Stimulated activated CD4-positive, alpha-beta T cell treated with anti-CD3 and anti-CD28 coated beads, Interleukin-1b, Interleukin-23, amount 100 ng/mL, for 4 hours (primary cell): Measurements from ENCODE around the gene SLC29A2.

Experiments
- DNase-seq, 2 donors: peaks; one replicate each; pipeline ENCODE4 v3.0.0-alpha.2; 2020; ENCODE audit warnings: low read depth in 2 of 2

The SLC29A2 gene, protein sequence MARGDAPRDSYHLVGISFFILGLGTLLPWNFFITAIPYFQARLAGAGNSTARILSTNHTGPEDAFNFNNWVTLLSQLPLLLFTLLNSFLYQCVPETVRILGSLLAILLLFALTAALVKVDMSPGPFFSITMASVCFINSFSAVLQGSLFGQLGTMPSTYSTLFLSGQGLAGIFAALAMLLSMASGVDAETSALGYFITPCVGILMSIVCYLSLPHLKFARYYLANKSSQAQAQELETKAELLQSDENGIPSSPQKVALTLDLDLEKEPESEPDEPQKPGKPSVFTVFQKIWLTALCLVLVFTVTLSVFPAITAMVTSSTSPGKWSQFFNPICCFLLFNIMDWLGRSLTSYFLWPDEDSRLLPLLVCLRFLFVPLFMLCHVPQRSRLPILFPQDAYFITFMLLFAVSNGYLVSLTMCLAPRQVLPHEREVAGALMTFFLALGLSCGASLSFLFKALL

DNA sequence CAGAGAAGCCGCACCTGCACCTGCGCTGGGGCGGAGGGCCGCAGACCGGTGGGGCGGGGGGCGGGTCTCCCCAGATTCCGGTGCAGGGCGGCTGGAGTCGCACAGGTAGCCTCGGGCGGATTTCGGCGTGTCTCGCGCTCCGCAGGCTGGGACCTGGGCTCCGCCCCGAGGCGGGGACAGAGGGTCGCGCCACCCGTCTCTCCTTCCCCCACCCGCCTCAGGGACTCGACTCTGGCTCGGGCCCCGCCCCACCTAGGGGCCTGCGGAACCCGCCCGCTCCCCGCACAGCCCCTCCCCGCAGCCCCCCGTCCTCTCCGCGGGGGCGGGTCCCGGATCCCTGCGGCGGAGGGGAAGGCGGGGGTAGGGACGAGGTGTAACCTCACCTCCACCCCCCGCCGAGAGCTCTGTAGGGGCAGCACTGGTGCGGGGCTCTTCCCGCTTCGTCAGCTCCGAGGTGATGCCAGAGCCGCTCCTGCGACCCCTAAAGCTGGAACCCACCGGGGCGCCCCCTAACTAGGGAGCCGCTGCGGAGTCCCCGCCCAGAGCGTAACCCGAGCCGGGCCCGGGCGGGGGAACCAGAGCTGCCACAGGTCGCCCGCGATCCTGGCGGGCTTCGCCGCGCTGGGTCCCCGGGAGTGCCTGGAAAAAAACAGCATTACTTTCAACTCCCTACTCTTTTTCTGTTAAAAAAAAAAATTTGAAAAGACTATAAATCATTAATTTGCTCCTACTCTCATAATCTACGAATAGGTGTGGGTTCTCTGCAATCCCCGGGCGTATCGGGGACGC, at the start of gene SLC29A2:
Gene SLC29A2, minus strand, starts transcription at position 134 of the 789 bp plus-strand sequence. CDS start 169 bp downstream, outside the sequence.
- DNase-seq: peak; percentile 68 to 77

DNA sequence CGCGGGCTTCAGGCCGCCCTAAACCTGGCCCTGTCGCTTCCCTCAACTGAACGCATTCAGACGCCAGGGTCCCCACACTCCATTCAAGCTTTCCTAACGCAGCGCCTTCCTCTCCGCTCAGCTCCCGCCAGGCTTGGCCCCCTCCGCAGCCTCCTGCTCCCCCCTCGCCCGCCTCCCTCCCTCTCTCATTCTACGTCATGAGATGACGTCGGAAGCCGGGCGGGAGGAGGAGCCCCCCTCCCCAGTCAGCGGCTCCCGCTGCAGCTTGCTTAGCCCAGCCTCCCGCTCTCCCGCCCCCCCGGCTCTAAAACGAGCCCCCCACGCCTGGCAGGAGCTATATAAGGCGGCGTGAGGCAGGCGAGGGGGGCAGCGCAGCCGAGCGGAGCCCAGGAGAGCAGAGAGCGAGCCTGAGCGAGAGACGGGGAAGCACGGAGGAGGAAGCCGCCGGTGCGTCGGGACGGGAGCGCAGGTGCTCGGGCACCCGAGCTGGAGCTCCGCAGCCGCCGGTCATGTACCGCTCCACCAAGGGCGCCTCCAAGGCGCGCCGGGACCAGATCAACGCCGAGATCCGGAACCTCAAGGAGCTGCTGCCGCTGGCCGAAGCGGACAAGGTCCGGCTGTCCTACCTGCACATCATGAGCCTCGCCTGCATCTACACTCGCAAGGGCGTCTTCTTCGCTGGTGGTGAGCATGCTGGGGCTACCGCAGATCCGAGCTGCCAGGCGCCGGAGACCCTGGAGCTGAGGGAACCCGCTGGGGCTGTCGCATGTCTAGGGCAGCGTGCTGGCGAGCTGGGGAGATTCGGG, 49.3 kb upstream of the SLC29A2 start, which contains the start of gene NPAS4:
Gene NPAS4, plus strand, starts transcription at position 365 of the 806 bp plus-strand sequence. Its CDS starts 145 bp downstream, at position 510.
- no peak for DNase-seq

DNA sequence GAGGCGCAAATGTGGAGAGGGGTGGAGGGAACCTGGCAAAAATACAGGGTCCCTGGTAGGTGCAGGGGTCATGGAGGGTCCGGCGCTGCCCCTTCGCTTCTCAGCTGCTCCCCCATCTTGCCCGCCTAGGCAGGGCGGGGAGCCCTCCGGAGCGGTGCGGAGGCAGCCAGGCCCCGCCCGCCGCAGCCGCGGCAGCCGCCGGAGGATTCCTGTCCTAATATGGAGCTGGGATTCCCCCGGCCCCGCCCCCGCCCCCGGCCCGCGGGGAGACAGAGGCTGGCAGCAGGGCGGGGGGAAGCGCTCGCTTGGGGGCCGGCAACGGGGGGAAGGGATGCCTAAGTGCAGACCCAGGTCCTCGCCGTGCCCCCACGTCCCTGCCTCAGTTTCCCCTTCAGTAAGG, 48.3 kb upstream of the SLC29A2 start:
- no peak for DNase-seq

DNA sequence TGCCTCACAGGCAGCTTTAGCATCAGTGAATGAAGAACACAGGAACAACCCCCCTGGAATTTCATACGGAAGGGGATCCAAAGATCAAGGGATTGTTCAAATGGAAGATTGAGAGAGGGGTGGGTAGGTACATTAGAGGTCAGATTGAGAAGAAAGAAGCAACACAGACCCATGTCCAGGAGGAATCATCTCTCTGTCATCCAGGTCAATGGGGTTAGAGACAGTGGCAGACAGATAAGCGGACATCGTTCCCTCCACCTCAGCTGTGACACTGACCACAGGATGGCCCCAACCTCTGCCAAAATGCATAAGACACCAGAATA, 47.4 kb upstream of the SLC29A2 start:
- DNase-seq: no peak

DNA sequence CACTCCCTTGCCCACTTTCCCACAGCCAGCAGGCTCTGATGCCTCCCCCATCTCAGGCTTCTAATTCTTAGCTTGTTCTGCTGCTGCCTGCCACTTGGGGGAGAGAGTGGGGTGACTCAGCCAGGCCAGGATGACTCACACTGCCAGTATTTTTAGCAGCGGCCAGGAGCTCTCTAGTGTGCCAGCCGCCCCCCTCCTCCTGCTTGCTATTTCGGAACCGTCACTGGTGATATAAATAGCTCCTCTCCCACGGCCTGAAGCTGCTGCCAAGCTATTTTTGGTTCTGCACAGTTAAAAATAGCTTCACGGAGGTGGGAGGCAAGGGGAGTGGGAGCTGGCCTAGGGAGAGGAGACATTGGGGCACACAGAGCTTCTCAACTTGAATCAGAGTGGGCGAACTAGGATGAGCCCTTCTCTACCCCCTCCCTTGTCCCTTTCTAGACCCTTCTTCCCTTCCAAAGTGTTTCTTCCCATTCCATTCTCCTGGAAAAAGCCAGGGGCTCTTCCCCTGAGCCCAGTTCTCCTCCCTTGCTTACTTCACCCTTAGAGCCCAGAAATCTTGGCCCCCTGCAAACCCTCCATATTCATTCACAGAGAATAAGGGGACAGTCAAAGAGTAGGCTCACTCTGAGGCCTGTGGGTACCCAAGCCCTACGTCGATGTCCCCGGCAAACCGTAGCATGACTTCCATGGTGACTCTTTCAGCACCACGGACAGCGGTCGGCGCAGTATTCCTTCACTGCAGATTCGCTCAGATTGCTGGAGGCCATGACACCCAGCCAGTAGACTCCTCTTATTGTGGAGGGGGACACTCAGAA, 46.8 kb upstream of the SLC29A2 start:
- peak; percentile 45 to 53 for DNase-seq

DNA sequence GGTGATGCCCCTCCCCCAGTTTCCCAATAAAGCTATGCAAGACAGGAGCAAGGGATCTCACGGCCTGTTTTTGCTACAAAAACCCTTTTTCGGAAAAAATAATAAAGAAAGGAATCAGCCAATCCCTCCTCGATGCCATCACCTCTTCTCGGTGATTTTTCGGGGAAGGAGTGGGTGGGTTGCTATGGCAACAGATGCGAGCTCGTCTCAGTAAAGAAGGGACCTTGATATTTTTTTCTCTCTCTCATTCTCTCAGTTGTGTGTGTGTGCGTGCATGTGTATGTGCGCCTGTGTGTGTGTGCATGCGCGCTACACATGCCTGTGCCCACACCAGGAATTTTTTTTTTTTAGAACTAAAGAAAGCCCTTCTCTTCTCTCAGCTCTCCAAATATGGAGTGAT, 45.4 kb upstream of the SLC29A2 start:
- DNase-seq: peak in 1 of 2 donors; percentile 11

DNA sequence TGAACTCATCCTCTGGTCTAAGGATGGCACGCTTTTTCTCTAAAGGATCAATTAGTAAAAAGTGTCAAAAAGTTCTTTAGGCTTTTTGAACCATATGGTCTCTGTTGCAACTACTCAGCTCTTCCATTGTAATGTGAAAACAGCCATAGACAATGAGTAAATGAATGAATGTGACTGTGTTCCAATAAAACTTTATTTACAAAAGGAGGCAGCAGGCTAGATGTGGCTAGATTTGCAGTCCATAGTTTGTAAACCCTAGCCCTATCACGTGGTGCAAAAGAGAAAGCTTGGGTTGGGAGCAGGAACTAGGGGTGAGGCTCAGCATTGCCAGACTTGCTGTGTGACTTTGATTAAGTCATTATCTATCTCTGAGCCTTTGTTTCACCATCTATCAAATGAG, 43.9 kb upstream of the SLC29A2 start:
- no peak for DNase-seq

DNA sequence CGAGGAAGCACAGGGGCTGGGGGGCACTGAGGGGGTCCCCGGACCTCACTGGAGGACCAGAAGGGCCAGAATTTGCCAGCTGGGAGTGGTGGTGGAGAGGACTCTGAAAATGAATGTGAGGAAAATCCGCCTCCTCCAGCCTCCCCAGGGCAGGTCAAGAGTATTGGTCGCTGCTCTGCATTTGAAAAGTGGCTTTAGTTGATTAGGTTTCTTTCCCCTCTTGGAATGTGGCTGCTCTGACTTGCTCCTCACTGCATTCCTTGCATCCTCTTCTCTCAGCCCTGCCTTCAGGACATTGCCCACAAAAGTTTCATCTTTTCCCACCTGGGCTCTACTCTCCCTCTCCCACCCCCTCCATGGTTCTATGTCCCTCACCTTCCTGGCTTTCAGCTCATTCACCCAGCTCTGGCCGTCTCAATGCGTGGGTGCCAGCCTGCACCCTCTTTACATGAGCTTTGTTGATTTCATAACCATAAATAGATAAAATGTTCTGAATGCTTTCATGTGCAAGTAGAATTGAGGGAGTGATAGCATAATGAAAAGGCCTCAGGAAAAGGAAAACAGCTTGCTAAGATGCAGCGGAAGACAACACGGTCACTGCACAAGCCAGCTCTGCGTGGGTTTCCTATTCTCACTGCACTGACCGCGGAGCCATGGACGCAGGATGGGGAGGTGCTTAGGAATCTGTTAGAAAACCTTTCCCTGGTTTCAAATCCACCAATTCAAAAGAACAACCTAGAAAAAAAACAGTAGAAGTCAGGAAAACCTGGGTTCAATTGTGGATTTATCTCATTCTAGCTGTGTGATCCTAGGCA, 42.8 kb upstream of the SLC29A2 start:
- DNase-seq: no peak

DNA sequence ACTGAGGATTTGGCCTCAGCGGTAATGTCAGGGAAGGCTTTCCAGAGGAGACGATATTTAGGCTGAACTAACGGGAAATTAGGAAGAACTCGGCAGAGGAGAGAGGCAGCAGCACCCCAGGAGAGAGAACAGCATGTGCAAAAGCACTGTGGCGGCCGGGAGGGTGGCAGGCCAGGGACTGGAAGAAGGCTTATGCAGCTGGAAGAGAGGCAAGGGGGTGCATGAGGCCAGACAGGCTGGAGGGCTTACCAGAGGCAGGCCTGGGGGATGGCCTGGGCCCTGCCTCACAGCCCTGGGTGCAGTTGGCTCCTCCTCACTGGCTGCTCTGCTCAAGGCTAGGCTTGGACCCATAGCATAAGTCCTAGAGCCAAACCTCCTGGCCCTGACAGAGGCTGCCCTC, 41.6 kb upstream of the SLC29A2 start:
- no peak for DNase-seq

DNA sequence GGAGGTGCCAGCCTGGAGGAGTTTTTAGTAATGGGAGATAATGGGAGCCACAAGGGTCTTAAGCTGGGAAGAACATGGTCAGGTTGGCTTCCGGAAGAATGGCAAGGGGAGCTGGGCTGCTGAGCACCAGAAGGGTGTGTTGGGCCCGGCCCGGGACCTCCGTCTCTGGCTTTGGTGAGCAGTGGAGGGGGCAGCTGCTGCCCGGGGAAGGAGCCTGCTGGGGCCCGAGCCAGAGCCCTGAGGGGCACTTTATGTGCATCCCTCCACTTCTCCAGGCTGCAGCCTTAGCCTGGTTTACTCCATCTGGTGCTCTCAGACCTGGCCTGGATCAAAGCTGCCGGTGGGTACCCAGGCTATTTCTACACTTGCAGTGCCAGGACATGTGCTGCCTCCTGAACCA, 40.5 kb upstream of the SLC29A2 start:
- no peak for DNase-seq

DNA sequence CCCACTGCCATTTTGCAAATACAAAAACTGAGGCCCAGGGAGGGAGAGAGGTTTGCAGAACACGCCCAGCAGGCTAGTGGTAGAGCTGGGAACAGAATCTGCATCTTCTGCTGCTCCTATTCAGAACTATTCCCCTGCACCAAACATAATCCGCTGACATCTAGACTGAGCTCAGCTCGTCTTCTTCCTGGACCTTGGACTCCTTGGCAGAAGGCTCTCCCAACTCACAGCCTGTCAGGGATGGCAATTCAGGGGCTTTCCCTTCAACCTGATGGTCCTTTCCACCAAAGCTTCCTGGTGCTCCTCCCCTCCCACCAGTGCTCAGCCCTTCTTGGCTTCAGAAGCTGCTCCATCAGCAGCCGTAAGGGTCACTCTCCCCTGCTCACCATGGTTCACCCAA, 39.8 kb upstream of the SLC29A2 start:
- no peak for DNase-seq

DNA sequence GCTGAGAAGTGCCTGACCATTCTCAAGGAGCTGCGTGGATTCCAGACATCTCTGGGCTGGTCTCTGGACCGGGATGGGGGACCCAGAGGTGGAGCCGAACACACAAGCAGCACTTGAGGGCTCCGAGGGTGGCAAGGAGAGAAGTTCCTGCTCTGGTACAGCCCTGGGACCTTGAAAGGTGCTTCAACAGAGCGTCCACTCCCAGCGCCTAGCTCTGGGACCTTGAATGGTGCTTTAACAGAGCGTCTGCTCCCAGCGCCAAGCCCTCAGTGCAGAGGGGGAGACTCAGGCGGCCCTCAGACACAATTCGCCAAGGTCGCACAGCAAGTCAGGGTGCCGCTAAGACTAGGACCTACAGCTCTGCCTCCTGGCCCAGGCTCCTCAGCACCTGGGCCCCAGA, 38.6 kb upstream of the SLC29A2 start:
- DNase-seq: no peak

DNA sequence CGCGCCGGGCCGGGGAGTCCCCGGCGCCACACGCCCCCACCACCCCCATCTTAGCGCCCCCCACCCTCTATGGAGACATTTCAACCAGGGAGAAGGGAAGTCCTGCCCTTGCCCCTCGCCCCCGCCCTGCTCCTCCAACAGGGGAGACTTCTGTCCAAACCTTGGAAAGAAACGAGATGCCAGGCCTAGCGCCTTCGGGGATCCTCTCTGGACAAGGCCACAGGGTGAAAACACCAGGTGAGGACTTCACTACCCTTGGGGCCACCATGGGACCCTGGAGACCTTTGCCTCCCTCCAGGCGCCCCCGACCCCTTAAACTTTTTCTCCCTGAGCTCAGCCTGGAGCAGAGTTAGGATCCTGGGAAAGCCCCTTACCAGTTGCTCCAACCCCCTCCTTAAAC, 37.7 kb upstream of the SLC29A2 start:
- no peak for DNase-seq

DNA sequence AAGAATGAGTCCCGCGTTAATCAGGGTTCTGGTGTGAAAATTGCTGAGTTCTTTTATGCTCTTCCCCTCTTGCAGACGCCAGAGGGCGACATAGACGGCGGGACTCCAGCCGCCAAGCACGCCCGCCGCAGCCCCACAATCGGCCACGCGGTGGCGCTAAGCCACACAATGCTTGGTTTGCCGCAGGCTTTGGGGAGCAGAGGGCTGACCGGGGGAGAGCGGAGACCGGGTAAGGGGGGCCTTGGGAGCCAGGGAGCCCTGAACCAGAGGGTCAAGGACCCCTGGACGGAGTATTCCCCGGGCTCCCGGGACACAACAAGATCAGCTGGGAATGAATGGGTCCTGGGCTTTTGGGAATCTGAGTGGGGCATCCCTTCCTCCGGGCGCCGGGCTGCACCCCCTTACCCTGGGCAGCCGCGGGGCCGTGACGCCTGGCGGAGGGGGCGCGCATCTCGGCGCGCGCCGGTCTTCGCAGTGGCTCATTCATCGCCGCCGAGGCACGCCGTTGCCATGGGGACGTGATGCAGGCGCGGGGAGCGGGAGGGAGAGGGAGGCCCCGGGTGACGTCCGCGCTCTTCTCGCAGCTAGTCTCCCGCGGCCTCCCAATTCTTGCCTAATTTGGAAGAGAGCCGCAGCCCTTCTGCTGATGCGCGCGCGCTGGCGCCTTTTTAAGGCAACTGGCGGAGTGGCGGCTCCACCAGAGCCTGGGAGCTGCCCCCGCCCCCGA, 37.1 kb upstream of the SLC29A2 start:
- peak; percentile 94 for DNase-seq

DNA sequence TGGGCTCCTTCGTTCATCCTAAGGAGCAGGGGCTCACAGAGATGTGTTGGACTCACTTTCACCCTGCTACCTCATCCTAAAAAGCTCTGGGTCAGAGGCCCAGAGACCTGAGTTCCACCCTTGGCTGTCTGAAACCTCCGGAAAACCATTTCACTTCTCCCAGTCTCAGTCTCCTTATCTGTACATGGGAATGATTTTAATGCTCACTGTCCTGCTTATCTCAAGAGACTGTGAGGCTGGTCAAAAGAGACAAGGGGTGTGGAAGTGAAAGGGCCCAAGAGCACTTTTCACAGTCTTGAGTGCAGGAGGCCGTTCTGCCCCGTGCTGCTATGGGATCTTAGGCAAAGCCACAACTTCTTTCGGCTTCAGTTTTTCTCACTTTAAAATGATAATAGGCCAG, 36.1 kb upstream of the SLC29A2 start:
- no peak for DNase-seq

DNA sequence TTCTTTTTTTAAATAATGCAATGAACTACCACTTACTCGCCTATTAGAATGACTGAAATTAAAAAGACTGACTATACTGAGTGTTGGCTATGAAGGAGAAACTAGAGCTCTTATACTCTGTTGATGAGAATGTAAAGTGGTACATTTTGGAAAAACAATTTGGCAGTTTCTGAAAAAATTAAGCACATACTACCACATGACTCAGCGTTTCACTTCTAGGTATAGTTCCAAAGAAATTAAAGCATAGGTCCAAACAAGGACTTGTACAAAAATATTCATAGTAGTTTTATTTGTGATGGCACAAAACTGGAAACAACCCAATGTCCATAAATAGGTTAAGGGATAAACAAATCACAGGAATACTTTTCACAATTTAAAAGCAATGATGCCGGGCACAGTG, 22.4 kb upstream of the SLC29A2 start:
- no peak for DNase-seq

DNA sequence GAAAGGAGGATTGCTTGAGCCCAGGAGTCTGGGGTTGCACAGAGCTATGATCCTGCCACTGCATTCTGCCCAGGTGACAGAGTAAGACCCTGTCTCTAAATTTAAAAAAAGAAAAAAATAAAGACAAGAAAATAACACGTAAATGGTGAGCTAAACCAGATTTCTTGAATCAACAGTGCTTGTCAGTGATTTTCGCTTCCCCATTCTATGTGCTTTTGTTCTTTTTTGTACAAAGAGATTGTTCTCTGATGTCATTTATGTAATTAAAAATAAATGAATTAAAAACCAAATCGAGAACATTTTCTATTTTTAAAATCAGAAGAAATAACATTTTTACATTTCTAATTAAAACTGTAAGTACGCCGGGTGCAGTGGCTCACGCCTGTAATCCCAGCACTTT, 19.8 kb upstream of the SLC29A2 start:
- no peak for DNase-seq

DNA sequence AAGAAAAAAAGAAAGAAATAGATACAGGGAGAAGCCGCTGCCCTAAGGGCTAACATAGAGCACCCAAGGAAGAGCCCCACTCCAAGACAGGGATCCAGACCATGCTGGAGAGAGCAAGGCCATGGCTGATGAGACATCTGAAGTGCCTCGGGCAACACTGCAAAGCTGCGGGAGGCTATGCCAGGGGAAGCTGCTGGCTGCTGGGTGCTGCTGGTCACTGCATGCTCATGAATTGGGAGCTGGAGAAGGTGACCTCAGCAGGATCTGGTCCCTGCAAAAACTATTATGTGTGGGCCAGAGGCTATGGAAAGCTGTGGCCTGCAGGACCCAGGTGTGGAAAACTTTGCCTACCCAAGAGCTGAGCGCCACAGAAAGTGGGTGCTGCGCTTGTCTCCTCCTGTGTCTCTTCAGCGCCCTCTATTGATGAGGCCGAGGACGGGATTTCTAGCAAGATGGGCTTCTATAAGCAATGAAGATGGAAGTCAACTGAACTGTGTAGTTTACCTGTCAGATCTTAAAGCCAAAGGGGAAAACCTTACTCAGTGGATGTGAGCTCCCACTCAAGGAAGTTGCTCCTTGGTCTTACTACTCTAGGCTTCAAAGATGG, 17.3 kb upstream of the SLC29A2 start:
- peak; percentile 40 to 59 for DNase-seq
